A549 (cell line): ENCODE data around the gene TMEM14A. TPM values are rescaled to one million over a fixed set of nuclear protein-coding genes. Genes with fewer than 3 reads are reported as not detected.
A peak's percentile ranks its signal among the peaks of the same experiment; 100 is the strongest.

Experiments used
- ATAC-seq, 2 experiments: fragments of 200-7000 bp in 1 of 2; fragments of >200 bp in 1 of 2; cut with Nextera tagmentation in 1 of 2; cut with Tn5 transposase in 1 of 2; 3 replicates each; pipeline versions ENCODE4 v1.8.0 to v1.9.1; 2018 to 2020; ENCODE audit warnings: mild to moderate bottlenecking in 1 of 2, moderate library complexity in 1 of 2
- CTCF ChIA-PET: fragments of 300-600 bp; sonication (Branson Sonifier 250); formaldehyde crosslinking; extraction: SDS; loops from one replicate; lab custom pipeline; 2021; ENCODE audit warnings: antibody characterized with exemption, inconsistent platforms; lab: Yijun Ruan, JAX
- POLR2A ChIA-PET: fragments of 350-600 bp; formaldehyde crosslinking; extraction: SDS; loops from one replicate; lab custom pipeline; 2021; ENCODE audit warnings: antibody characterized with exemption, inconsistent platforms; lab: Yijun Ruan, JAX
- DNase-seq, 2 experiments: peaks; one replicate each; pipeline versions ENCODE4 v3.0.0 to v3.0.0-alpha.2; 2011 to 2016; ENCODE audit warnings: low read depth in 1 of 2, low spot score in 1 of 2
- FAIRE-seq: peaks from 2 replicates; lab custom pipeline; 2011; peaks lifted over from hg19 to GRCh38; lab: Jason Lieb, UNC
- H3K27ac ChIP-seq, 2 experiments: fragments of >200 bp; sonication (Bioruptor Twin); formaldehyde crosslinking; 3 replicates each; pipeline ENCODE4 v1.5.1; 2016 to 2017
- H3K4me1 ChIP-seq: fragments of >200 bp; sonication (Bioruptor Twin); formaldehyde crosslinking; 3 replicates; pipeline ENCODE4 v1.6.1; 2016
- H3K4me2 ChIP-seq: fragments of >200 bp; sonication (Bioruptor Twin); formaldehyde crosslinking; 3 replicates; pipeline ENCODE4 v1.6.1; 2016
- H3K4me3 ChIP-seq: fragments of >200 bp; sonication (Bioruptor Twin); formaldehyde crosslinking; 3 replicates; pipeline ENCODE4 v1.5.1; 2016
- H3K9me3 ChIP-seq: fragments of >200 bp; sonication (Bioruptor Twin); formaldehyde crosslinking; 3 replicates; pipeline ENCODE4 v1.6.1; 2016
- CHD2 ChIP-seq: fragments of 150-350 bp; IDR thresholded peaks from 2 replicates; pipeline ENCODE4 v1.6.1; 2014; ENCODE audit warnings: low read length; ENCODE audit not compliant: partially characterized antibody
- CHD4 ChIP-seq: fragments of 200-600 bp; sonication (generic); IDR thresholded peaks from 2 replicates; pipeline ENCODE4 v1.6.1; 2016; ENCODE audit warnings: antibody characterized with exemption, mild to moderate bottlenecking, borderline replicate concordance
- EHF ChIP-seq: fragments of 250-450 bp; sonication (Bioruptor Pico); IDR thresholded peaks from 2 replicates; pipeline ENCODE4 v1.5.0; 2020; ENCODE audit warnings: mild to moderate bottlenecking
- EHMT2 ChIP-seq: fragments of 200-600 bp; sonication (generic); IDR thresholded peaks from 2 replicates; pipeline ENCODE4 v1.6.1; 2016; ENCODE audit warnings: antibody characterized with exemption, low read depth, mild to moderate bottlenecking, moderate library complexity
- FOSL2 ChIP-seq, 2 experiments: fragments of 450-650 bp in 1 of 2; fragments of >200 bp in 1 of 2; sonication (Bioruptor Twin) in 1 of 2; formaldehyde crosslinking; IDR thresholded peaks; 2 replicates each; pipeline versions ENCODE4 v1.5.0 to v1.6.1; 2016 to 2020; ENCODE audit warnings: mild to moderate bottlenecking in 1 of 2, moderate library complexity in 1 of 2
- GATA3 ChIP-seq: IDR thresholded peaks from 2 replicates; pipeline ENCODE4 v1.6.1; 2012; ENCODE audit warnings: borderline replicate concordance
- HOXA7 ChIP-seq: fragments of 250-450 bp; sonication (Bioruptor Pico); IDR thresholded peaks from 2 replicates; pipeline ENCODE4 v1.5.0; 2020; ENCODE audit warnings: mild to moderate bottlenecking, moderate library complexity
- MAFK ChIP-seq: fragments of 450-650 bp; IDR thresholded peaks from 2 replicates; pipeline ENCODE4 v1.6.1; 2014; ENCODE audit not compliant: partially characterized antibody
- MYC ChIP-seq: IDR thresholded peaks from 2 replicates; pipeline ENCODE4 v1.6.1; 2012; ENCODE audit warnings: mild to moderate bottlenecking, inconsistent platforms, low read length, improper control_type of control experiment, borderline replicate concordance
- NFE2L2 ChIP-seq: fragments of 150-350 bp; conservative IDR thresholded peaks from 2 replicates; pipeline ENCODE4 v1.6.1; 2014; ENCODE audit warnings: low read length
- PHF8 ChIP-seq: fragments of 200-600 bp; sonication (generic); IDR thresholded peaks from 2 replicates; pipeline ENCODE4 v1.6.1; 2016; ENCODE audit warnings: low read depth, mild to moderate bottlenecking, antibody characterized with exemption, moderate library complexity, borderline replicate concordance
- POLR2AphosphoS2 ChIP-seq: conservative IDR thresholded peaks from 2 replicates; pipeline ENCODE4 v1.6.1; 2012; ENCODE audit warnings: low read length, improper control_type of control experiment, inconsistent platforms
- RAD21 ChIP-seq, 2 experiments: fragments of >200 bp in 1 of 2; sonication (Bioruptor Twin) in 1 of 2; formaldehyde crosslinking in 1 of 2; IDR thresholded peaks in 1 of 2; conservative IDR thresholded peaks in 1 of 2; 2 replicates in 1 of 2; 3 replicates in 1 of 2; pipeline ENCODE4 v1.6.1; 2012 to 2018; ENCODE audit warnings: inconsistent platforms in 1 of 2
- RARB ChIP-seq: fragments of 250-450 bp; sonication (Bioruptor Pico); IDR thresholded peaks from 2 replicates; pipeline ENCODE4 v1.8.0; 2021; ENCODE audit warnings: mild to moderate bottlenecking, moderate library complexity
- RCOR1 ChIP-seq: fragments of 150-350 bp; IDR thresholded peaks from 2 replicates; pipeline ENCODE4 v1.6.1; 2014; ENCODE audit warnings: antibody characterized with exemption, low read length, low read depth
- RFX5 ChIP-seq: fragments of 450-650 bp; IDR thresholded peaks from 2 replicates; pipeline ENCODE4 v1.7.1; 2014; ENCODE audit warnings: antibody characterized with exemption, mild to moderate bottlenecking, moderate library complexity
- RNF2 ChIP-seq: fragments of 200-600 bp; sonication (generic); IDR thresholded peaks from 2 replicates; pipeline ENCODE4 v1.6.1; 2016; ENCODE audit warnings: low read depth, mild to moderate bottlenecking, antibody characterized with exemption, moderate library complexity, borderline replicate concordance
- SMC3 ChIP-seq: fragments of >200 bp; sonication (Bioruptor Twin); formaldehyde crosslinking; IDR thresholded peaks from 3 replicates; pipeline ENCODE4 v1.6.1; 2018; ENCODE audit warnings: inconsistent platforms
- SREBF2 ChIP-seq: fragments of 450-650 bp; IDR thresholded peaks from 2 replicates; pipeline ENCODE4 v1.6.1; 2014; ENCODE audit warnings: mild to moderate bottlenecking, moderate library complexity
- TP53 ChIP-seq: fragments of 250-450 bp; sonication (Bioruptor Pico); IDR thresholded peaks from 2 replicates; pipeline ENCODE4 v1.5.0; 2021; ENCODE audit warnings: mild to moderate bottlenecking, moderate library complexity
- ZFP36 ChIP-seq: fragments of 450-650 bp; IDR thresholded peaks from 2 replicates; pipeline ENCODE4 v1.6.1; 2014; ENCODE audit warnings: borderline replicate concordance; ENCODE audit not compliant: partially characterized antibody
- ZNF302 ChIP-seq: fragments of 250-450 bp; sonication (Bioruptor Pico); IDR thresholded peaks from 2 replicates; pipeline ENCODE4 v1.9.0; 2021; ENCODE audit warnings: inconsistent platforms, mild to moderate bottlenecking, moderate library complexity
- WGBS: methylation state at CpG from one replicate; pipeline ENCODE4 v1.1.6; 2017; ENCODE audit errors: missing lambda C conversion rate; 5-methylcytosine and 5-hydroxymethylcytosine counted together
- polyA plus RNA-seq, 4 experiments: library from polyadenylated mRNA; depleted of rRNA in 3 of 4; stranded (reverse); fragments of >200 nt; fragmentation: RNase III in 1 of 4; extraction: RNeasy Plus Mini Kit Qiagen cat#74134 plus additional on column Dnase treatment in 1 of 4; gene quantifications; 2 replicates in 3 of 4; 3 replicates in 1 of 4; pipeline ENCODE4 v1.2.3, GENCODE V29; 2011 to 2017
- TF ChIP-seq, protein P1 (sequence below): fragments of 200-600 bp; sonication (generic); IDR thresholded peaks from 2 replicates; pipeline ENCODE4 v1.6.1; 2016; ENCODE audit warnings: antibody characterized with exemption, mild to moderate bottlenecking, moderate library complexity
- TF ChIP-seq, protein P2 (sequence below): fragments of 250-450 bp; sonication (Bioruptor Pico); IDR thresholded peaks from 2 replicates; pipeline ENCODE4 v1.5.0; 2020; ENCODE audit warnings: low read depth, mild to moderate bottlenecking, moderate library complexity
- TF ChIP-seq, protein P3 (sequence below): fragments of >200 bp; sonication (Bioruptor Twin); formaldehyde crosslinking; IDR thresholded peaks from 3 replicates; pipeline ENCODE4 v1.5.1; 2016
- TF ChIP-seq, protein P4 (sequence below): fragments of 150-350 bp; IDR thresholded peaks from 2 replicates; pipeline ENCODE4 v1.6.1; 2014; ENCODE audit warnings: low read depth, mild to moderate bottlenecking, low read length

The TMEM14A gene
- polyA plus RNA-seq, 2 of the 4 experiments (the other 2 are of a cell fraction): 53.4 to 63.8 TPM

DNA sequence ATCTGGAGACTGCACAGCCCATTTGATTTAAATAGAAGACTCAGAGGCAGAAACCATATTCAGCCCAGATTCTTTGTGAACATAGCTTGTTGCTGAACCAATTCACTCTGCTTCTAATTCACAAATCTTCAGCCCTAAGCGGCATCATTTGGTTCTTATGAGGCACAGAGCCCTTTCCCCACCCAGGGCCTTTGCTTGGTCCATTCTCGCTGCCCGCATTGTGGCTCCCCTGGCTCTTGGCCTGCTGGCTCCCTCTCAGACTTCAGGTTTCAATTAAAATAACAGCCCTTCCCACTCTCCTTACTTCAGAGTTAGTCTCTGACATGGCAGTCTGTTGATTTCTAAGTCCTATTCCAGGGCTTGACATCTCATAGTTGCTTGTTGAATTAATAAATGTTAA is 9.4 kb upstream of the TMEM14A start (continued):
- TF ChIP-seq, protein P1, sequence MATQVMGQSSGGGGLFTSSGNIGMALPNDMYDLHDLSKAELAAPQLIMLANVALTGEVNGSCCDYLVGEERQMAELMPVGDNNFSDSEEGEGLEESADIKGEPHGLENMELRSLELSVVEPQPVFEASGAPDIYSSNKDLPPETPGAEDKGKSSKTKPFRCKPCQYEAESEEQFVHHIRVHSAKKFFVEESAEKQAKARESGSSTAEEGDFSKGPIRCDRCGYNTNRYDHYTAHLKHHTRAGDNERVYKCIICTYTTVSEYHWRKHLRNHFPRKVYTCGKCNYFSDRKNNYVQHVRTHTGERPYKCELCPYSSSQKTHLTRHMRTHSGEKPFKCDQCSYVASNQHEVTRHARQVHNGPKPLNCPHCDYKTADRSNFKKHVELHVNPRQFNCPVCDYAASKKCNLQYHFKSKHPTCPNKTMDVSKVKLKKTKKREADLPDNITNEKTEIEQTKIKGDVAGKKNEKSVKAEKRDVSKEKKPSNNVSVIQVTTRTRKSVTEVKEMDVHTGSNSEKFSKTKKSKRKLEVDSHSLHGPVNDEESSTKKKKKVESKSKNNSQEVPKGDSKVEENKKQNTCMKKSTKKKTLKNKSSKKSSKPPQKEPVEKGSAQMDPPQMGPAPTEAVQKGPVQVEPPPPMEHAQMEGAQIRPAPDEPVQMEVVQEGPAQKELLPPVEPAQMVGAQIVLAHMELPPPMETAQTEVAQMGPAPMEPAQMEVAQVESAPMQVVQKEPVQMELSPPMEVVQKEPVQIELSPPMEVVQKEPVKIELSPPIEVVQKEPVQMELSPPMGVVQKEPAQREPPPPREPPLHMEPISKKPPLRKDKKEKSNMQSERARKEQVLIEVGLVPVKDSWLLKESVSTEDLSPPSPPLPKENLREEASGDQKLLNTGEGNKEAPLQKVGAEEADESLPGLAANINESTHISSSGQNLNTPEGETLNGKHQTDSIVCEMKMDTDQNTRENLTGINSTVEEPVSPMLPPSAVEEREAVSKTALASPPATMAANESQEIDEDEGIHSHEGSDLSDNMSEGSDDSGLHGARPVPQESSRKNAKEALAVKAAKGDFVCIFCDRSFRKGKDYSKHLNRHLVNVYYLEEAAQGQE: no peak
- TF ChIP-seq MAFK: no peak
- TF ChIP-seq ZFP36: no peak
- no peak for TF ChIP-seq SMC3
- no peak for TF ChIP-seq EHMT2

DNA sequence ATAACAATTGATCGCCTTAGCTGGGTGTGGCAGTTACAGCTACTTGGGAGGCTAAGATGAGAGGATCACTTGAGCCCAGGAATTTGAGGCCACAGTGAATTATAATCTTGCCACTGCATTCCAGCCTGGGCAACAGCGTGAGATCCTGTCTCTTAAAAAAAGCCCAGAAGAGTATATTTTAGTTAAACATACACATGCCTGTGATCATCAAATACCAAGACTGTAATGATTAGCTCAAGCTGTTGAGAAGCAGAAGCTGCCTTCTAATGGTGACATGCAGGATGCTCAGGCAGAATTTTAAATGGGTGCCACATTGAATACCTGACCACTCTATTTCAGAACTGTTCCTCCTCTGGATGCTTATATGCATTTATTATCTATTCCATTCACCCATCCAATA is 8.9 kb upstream of the TMEM14A start:
- TF ChIP-seq GATA3: no peak
- no peak for TF ChIP-seq SREBF2
- no peak for TF ChIP-seq RNF2
- TF ChIP-seq PHF8: no peak
- no peak for TF ChIP-seq ZNF302 (CRISPR knock-in tag)
- no peak for TF ChIP-seq NFE2L2
- TF ChIP-seq FOSL2 (IDR thresholded peaks at IDR 0.05): no peak
- TF ChIP-seq FOSL2 (CRISPR knock-in tag; IDR thresholded peaks at IDR 0.05): no peak
- no peak for TF ChIP-seq EHMT2
- no peak for TF ChIP-seq CHD2
- no peak overlapping the region for H3K27ac ChIP-seq
- FAIRE-seq (no peak), DNase-seq (no peak), ATAC-seq (no peak)
- peaks cover 11% of the 10 kb centered on the region; the same call in 1 of the 3 replicates for H3K4me1 ChIP-seq
- no peak overlapping the region for H3K4me2 ChIP-seq
- no peak overlapping the region for H3K4me3 ChIP-seq
- ChIA-PET CTCF (interaction anchor here (0.6 to 5.2 kb wide), 11 partner anchors 9 to 376 kb away, joined by 3 to 86 read pairs (median 9); partner anchors contain the start of genes EFHC1 and TRAM2), POLR2A (no interaction called here)
- WGBS: 59% methylated on average over 2 of the region's 2 CpGs
- no peaks in the 10 kb centered on the region for H3K9me3 ChIP-seq

DNA sequence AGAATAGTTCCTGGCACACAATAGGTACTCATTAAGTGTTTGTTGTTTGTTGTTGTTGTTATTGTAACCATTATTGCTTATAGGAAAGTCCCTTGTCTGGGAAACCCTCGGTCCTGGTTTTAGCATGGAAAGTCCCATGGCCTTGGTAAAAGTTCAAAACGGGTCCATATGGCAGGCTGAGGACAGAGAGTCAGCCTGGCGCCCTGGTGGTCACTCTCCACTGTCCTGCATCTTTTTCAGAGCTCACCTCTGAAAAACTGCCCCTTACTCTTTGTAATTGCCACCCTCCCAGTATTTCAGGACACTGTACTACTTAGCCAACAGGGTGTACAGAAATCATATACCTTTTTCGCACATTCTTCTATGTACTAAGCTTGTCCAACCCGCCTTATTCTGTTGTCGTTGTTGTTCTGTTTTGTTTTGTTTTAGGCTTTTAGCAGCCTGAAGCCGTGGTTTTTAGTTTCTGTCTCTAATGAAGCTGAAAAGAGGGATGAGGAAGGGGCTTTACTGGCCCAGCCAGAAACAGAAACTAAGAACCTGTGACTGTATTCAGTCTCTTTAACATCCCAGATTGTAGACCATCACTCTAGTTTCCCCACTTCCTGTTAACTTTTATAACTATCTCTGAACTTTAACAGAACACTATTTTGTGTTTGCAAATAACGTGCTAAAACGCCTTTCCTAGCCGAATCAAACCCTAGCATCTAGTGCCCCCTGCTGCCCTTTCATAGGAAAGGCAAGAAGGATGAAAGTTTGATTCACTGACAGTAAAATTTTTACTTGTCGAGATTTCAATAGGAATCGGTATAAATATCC is 7.6 kb upstream of the TMEM14A start:
- Histone ChIP-seq H3K27ac (peak overlapping the region; percentile 54 to 95; a peak in 4 of 6 replicates), H3K9me3 (no peaks in the 10 kb centered on the region), H3K4me2 (peak overlapping the region; percentile 78), H3K4me1 (peaks cover 11% of the 10 kb centered on the region; the same call in 1 of the 3 replicates), H3K4me3 (peak overlapping the region; percentile 57)
- no peak for TF ChIP-seq RCOR1
- TF ChIP-seq, protein P2, sequence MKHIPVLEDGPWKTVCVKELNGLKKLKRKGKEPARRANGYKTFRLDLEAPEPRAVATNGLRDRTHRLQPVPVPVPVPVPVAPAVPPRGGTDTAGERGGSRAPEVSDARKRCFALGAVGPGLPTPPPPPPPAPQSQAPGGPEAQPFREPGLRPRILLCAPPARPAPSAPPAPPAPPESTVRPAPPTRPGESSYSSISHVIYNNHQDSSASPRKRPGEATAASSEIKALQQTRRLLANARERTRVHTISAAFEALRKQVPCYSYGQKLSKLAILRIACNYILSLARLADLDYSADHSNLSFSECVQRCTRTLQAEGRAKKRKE (CRISPR knock-in tag): no peak
- TF ChIP-seq, protein P3, sequence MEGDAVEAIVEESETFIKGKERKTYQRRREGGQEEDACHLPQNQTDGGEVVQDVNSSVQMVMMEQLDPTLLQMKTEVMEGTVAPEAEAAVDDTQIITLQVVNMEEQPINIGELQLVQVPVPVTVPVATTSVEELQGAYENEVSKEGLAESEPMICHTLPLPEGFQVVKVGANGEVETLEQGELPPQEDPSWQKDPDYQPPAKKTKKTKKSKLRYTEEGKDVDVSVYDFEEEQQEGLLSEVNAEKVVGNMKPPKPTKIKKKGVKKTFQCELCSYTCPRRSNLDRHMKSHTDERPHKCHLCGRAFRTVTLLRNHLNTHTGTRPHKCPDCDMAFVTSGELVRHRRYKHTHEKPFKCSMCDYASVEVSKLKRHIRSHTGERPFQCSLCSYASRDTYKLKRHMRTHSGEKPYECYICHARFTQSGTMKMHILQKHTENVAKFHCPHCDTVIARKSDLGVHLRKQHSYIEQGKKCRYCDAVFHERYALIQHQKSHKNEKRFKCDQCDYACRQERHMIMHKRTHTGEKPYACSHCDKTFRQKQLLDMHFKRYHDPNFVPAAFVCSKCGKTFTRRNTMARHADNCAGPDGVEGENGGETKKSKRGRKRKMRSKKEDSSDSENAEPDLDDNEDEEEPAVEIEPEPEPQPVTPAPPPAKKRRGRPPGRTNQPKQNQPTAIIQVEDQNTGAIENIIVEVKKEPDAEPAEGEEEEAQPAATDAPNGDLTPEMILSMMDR: peak; percentile 86
- no peak for TF ChIP-seq GATA3
- TF ChIP-seq SMC3: peak; percentile 86
- TF ChIP-seq RAD21 (conservative IDR thresholded peaks at IDR 0.05 in 1 of 2, IDR thresholded peaks at IDR 0.05 in 1 of 2): peak; percentile 90 to 94
- TF ChIP-seq EHF (CRISPR knock-in tag): no peak
- TF ChIP-seq, protein P4, sequence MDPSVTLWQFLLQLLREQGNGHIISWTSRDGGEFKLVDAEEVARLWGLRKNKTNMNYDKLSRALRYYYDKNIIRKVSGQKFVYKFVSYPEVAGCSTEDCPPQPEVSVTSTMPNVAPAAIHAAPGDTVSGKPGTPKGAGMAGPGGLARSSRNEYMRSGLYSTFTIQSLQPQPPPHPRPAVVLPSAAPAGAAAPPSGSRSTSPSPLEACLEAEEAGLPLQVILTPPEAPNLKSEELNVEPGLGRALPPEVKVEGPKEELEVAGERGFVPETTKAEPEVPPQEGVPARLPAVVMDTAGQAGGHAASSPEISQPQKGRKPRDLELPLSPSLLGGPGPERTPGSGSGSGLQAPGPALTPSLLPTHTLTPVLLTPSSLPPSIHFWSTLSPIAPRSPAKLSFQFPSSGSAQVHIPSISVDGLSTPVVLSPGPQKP: no peak
- no peak for TF ChIP-seq FOSL2 (IDR thresholded peaks at IDR 0.05)
- TF ChIP-seq FOSL2 (CRISPR knock-in tag; IDR thresholded peaks at IDR 0.05): no peak
- TF ChIP-seq HOXA7 (CRISPR knock-in tag): no peak
- TF ChIP-seq POLR2AphosphoS2: no peak
- no peak for TF ChIP-seq MYC
- no peak for TF ChIP-seq RFX5
- TF ChIP-seq EHMT2: no peak
- TF ChIP-seq CHD4: no peak
- TF ChIP-seq TP53: no peak
- no peak for TF ChIP-seq RARB (CRISPR knock-in tag)
- FAIRE-seq (no peak), DNase-seq (peak; percentile 49 to 69), ATAC-seq (peak; percentile 41 to 60; a peak in 4 of 6 replicates)
- ChIA-PET POLR2A (no interaction called here), CTCF (interaction anchor here (0.5 to 5.2 kb wide), 21 partner anchors 11 to 487 kb away, joined by 3 to 86 read pairs (median 3); partner anchors contain the start of gene EFHC1)
- WGBS: 13% methylated on average over 12 of the region's 12 CpGs
